Lower leg skin (tissue), 3 donors: ENCODE data around the gene MID1.

Source experiments
- POLR2A ChIP-seq, 2 donors: fragments of 450-650 bp; IDR thresholded peaks; one replicate each; pipeline ENCODE4 v1.6.1; 2016 to 2017; ENCODE audit warnings: antibody characterized with exemption in 2 of 2, mild to moderate bottlenecking in 1 of 2, moderate library complexity in 1 of 2
- TF ChIP-seq, protein P1 (sequence below), 3 donors: fragments of 450-650 bp; IDR thresholded peaks; one replicate each; pipeline ENCODE4 v1.5.1; 2016; ENCODE audit warnings: antibody characterized with exemption in 3 of 3, mild to moderate bottlenecking in 3 of 3, moderate library complexity in 2 of 3

DNA sequence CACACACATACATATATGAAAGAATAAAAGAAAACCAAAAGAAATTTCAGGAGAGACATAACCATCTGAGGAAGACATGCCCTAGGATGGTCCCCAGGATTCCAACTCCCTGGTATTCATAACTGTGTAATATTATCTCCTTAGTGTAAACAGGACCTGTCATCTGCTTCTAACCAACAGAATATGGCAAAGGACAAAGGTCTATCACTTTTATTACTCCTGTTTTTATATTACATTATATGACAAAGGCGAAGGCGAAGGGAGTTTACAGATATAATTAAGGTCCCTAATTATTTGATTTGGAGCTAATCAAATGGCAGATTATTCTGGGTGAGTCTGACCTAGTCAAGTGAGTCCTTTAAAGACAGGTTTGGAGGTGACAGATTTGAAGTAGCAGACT is 155.1 kb downstream of the MID1 start:
- TF ChIP-seq, protein P1, sequence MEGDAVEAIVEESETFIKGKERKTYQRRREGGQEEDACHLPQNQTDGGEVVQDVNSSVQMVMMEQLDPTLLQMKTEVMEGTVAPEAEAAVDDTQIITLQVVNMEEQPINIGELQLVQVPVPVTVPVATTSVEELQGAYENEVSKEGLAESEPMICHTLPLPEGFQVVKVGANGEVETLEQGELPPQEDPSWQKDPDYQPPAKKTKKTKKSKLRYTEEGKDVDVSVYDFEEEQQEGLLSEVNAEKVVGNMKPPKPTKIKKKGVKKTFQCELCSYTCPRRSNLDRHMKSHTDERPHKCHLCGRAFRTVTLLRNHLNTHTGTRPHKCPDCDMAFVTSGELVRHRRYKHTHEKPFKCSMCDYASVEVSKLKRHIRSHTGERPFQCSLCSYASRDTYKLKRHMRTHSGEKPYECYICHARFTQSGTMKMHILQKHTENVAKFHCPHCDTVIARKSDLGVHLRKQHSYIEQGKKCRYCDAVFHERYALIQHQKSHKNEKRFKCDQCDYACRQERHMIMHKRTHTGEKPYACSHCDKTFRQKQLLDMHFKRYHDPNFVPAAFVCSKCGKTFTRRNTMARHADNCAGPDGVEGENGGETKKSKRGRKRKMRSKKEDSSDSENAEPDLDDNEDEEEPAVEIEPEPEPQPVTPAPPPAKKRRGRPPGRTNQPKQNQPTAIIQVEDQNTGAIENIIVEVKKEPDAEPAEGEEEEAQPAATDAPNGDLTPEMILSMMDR (IDR thresholded peaks at IDR 0.05) = no peak
- TF ChIP-seq POLR2A (IDR thresholded peaks at IDR 0.05) = no peak
